ENCODE data around the gene CAST.

The CAST gene

DNA sequence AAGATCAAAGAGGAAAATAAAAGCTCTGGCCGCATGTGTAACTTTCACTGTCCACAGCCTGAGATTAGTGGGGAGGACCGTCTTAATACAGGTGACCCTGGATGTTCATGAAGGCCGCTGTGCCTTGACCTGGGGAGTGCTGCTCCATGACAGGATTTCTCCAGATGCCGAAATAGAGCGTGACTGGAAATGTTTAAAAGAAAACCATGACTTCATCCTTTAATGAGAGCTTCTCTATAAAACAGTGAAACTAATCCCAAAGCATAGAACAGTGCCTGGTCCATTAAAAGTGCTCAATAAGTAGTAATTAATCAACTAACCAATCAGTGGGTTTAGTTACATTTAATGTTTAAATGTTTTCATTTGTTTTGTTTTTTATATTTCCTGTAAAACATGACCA, 82.8 kb downstream of the CAST start:
- TF ChIP-seq, protein P1, sequence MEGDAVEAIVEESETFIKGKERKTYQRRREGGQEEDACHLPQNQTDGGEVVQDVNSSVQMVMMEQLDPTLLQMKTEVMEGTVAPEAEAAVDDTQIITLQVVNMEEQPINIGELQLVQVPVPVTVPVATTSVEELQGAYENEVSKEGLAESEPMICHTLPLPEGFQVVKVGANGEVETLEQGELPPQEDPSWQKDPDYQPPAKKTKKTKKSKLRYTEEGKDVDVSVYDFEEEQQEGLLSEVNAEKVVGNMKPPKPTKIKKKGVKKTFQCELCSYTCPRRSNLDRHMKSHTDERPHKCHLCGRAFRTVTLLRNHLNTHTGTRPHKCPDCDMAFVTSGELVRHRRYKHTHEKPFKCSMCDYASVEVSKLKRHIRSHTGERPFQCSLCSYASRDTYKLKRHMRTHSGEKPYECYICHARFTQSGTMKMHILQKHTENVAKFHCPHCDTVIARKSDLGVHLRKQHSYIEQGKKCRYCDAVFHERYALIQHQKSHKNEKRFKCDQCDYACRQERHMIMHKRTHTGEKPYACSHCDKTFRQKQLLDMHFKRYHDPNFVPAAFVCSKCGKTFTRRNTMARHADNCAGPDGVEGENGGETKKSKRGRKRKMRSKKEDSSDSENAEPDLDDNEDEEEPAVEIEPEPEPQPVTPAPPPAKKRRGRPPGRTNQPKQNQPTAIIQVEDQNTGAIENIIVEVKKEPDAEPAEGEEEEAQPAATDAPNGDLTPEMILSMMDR (conservative IDR thresholded peaks at IDR 0.05): no peak

DNA sequence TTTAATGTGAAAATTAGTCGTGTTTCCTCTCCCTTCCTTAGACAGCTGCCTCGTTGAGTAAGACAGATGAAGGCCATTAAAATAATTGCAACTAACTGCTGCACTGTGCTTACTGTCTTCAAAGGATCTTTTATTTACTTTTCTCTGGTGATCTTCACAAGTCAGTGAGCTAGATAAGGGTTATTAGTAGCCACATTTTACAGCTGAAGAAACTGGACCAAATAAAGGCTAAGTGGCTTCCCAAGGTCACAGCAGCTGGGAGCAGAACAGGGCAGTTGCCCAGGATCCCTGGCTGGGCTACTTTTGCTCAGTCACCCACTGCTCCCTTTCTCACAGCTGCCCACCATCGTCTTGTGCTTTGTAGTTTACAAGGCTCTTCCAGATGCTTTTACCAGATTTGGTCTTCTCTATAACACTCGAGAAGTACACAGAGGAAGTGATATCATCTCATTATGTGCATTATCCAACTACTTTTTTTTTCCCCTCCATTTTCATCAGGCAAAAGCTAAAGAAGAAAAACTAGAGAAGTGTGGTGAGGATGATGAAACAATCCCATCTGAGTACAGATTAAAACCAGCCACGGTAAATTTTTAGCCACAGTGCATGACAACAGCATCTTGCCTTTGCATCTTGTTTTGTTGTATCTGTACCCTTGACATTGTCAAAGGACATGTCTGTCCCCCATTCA, 83.8 kb downstream of the CAST start:
- H3K27ac ChIP-seq: peak overlapping the region; percentile 65
- TF ChIP-seq, protein P1 (conservative IDR thresholded peaks at IDR 0.05): no peak

More for the DNA sequence above, 82.8 kb downstream of the CAST start:
- H3K27ac ChIP-seq: peak overlapping the region; percentile 65

DNA sequence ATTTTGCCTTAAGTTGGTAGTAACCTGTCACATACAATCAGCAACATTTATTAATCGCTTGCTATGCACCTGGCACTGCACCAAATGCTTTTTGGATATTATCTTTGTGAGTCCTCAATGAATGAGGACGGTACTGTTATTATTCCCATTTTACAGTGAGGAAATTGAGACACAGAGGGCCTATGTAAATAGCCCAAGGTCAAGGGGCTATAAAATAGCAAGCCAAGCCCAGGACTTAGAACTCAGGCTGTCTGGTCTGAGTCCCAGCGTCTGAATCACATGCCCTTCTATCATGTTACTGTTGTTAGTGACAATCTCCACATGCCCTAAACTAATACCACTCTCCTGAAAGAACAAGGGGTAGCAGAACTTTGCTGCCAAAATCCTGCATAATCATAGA, 85.5 kb downstream of the CAST start:
- peak overlapping the region; percentile 65 for H3K27ac ChIP-seq
- TF ChIP-seq, protein P1 (conservative IDR thresholded peaks at IDR 0.05): no peak

DNA sequence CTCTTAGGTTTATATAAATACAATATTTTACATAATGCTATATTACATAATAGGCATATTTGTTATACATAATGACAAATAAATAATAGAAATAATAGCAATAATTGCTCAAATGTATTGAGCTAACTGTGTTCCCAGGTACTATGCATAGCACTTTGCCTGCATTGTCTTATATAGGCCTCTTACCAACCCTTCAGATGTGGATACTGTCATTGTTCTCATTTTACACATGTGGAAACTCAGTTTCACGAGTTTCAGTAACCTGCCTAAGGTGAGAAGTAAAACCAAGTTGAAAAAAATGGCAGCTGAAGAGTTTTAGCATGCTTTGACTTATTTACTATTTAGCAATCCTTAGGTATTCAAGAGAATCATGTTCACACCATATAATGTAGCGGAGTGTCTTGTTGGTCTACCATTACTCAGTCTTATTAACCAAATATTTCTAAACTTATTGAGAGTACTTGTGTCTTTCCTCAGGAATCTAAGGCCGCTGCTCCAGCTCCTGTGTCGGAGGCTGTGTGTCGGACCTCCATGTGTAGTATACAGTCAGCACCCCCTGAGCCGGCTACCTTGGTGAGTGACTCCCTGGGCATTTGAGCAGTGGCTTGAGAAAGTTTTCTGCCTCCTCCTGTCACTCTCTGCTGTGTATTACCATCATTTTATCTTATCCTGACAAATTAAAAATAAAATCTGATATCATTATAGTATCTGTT, 88.1 kb downstream of the CAST start:
- H3K27ac ChIP-seq: peak overlapping the region; percentile 39
- TF ChIP-seq, protein P1 (conservative IDR thresholded peaks at IDR 0.05): no peak

DNA sequence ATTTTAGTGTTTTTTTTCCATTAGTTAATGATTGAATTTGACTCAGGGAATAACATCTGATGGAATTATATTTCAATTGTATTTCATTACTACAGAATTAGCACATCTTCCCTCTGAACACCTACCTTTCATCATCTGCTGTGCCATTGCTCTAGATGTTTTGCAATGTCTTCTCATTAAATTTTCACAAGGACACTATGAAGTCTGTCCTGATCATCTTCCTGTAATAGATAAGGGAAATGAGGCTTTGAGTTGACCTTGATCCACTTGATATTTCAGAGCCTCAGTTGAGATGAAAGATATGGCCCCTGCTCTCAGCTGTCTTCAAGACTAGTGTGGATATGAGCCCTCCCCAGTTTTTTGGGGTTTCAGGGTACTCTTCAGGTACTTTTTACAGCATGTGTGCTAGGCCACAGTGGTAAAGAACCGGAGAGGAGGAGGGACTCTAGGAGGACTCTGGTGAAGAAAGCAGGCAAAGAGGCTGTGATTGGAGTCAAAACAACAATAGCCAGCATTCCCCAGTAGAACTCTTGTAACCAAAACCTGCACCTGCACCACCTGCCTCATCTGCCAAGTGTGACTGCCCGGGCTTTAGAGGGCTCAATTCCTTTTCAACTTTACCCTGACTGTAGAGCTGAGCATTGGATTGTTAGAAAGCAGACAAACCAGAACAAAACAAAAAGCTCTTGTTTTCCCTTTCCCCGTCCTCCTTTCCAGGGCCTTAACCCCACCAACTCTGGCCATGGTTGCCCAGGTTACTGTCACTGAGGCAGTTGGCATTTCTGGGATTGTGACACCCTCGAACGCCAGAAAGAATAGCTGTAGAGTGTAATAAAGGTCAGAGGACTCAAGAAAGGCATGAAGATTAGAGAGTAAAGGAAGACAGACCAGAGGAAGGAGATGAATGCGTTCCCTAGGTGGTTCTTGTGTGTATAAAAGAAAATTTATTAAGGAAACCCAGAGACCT, 89.3 kb downstream of the CAST start:
- H3K27ac ChIP-seq: peak overlapping the region; percentile 39
- TF ChIP-seq, protein P1 (conservative IDR thresholded peaks at IDR 0.05): no peak

DNA sequence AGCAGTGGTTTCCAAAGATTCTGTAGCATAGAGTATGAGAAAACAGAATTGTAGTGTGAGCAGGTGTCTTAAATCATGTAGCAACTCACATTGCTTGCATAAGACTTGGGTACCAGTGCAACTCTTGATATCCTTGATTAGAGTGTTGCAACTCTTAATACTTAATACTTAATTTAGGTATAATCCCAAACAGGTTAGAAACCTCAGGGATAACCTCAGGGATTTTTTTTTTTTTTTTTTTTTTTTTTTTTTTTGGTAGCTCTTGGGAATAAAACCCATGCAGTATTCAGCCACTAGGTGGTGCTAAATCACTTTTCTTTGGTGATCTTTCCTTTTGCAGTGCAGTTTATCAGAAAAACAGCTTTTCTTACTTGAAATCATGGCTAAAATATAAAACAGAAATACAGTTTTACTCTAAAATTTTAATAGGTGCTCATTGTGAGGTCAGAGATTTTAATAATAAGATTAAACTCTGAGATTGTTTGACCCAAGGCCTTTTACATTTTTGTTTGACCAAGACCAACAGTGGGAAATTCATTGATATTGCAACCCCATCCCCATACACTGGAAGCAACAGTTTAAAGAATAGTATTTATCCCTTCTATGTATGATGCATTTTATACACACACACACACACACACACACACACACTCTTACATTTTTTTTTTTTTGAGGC, 90.3 kb downstream of the CAST start:
- TF ChIP-seq, protein P1 (conservative IDR thresholded peaks at IDR 0.05): peak; percentile 87
- peak overlapping the region; percentile 63 for H3K27ac ChIP-seq

All from VCaP (cell line).